Transverse colon (tissue), 4 donors: ENCODE data around the gene DHCR24. TPM values are rescaled to one million over a fixed set of nuclear protein-coding genes. Genes with fewer than 3 reads are reported as not detected.

Source experiments
- DNase-seq: peaks from one replicate; pipeline ENCODE4 v3.0.0-alpha.2; 2019
- H3K27ac ChIP-seq, 4 donors: fragments of 200-600 bp; sonication (generic); 2 replicates each; pipeline ENCODE4 v1.5.1; 2016 to 2018; ENCODE audit warnings: inconsistent platforms in 4 of 4
- H3K27me3 ChIP-seq: fragments of 200-600 bp; sonication (generic); 2 replicates; pipeline ENCODE4 v1.5.1; 2017; ENCODE audit warnings: inconsistent platforms
- H3K36me3 ChIP-seq, 4 donors: fragments of 200-600 bp; sonication (generic); 2 replicates each; pipeline ENCODE4 v1.5.1; 2017 to 2019; ENCODE audit warnings: inconsistent platforms in 4 of 4
- H3K4me1 ChIP-seq, 4 donors: fragments of 200-600 bp; sonication (generic); 2 replicates each; pipeline ENCODE4 v1.5.1; 2017 to 2020; ENCODE audit warnings: inconsistent platforms in 4 of 4
- H3K4me3 ChIP-seq, 4 donors: fragments of 200-600 bp; sonication (generic); 1 replicate in 1 of 4; 2 replicates in 3 of 4; pipeline versions ENCODE4 v1.5.1 to v1.6.1; 2017 to 2019; ENCODE audit warnings: inconsistent platforms in 4 of 4
- H3K9me3 ChIP-seq, 2 donors: fragments of 200-600 bp; sonication (generic); 2 replicates each; pipeline ENCODE4 v1.5.1; 2017 to 2019; ENCODE audit warnings: inconsistent platforms in 2 of 2
- CTCF ChIP-seq, 5 experiments: fragments of 200-600 bp in 3 of 5; fragments of 450-650 bp in 2 of 5; sonication (generic) in 3 of 5; IDR thresholded peaks; 1 replicate in 2 of 5; 2 replicates in 3 of 5; pipeline ENCODE4 v1.5.1; 2016 to 2017; ENCODE audit warnings: antibody characterized with exemption in 5 of 5, inconsistent platforms in 3 of 5, mild to moderate bottlenecking in 2 of 5, moderate library complexity in 1 of 5
- EP300 ChIP-seq: sonication (generic); formaldehyde crosslinking; IDR thresholded peaks from one replicate; pipeline ENCODE4 v1.6.1; 2017; ENCODE audit warnings: antibody characterized with exemption, low read depth
- POLR2A ChIP-seq: fragments of 450-650 bp; IDR thresholded peaks from one replicate; pipeline ENCODE4 v1.6.1; 2016; ENCODE audit warnings: antibody characterized with exemption, mild to moderate bottlenecking, moderate library complexity
- POLR2AphosphoS5 ChIP-seq, 3 donors: sonication (generic); formaldehyde crosslinking; IDR thresholded peaks; one replicate each; pipeline ENCODE4 v1.6.1; 2016; ENCODE audit warnings: antibody characterized with exemption in 3 of 3
- WGBS, 2 donors: methylation state at CpG; one replicate each; pipeline ENCODE4 v1.1.5; 2018; ENCODE audit warnings: low coverage in 1 of 2; 5-methylcytosine and 5-hydroxymethylcytosine counted together
- in situ Hi-C, 4 donors: fragments of 200-750 bp; cut with MboI; loops; one replicate each; pipeline versions ENCODE4 v1.15.0 to v1.15.1; 2017; ENCODE audit warnings: low sequenced_read_pairs in 3 of 4, low pct_ligation_motif_present in 1 of 4, low pct_unique_long_range_greater_than_20kb in 1 of 4
- intact Hi-C: fragments of 100-400 bp; cut with DNase I; formaldehyde crosslinking; loops from one replicate; pipeline ENCODE4 v1.15.1; 2023; ENCODE audit warnings: low total_unique reads
- total RNA-seq, 4 donors: library from RNA; depleted of rRNA; stranded (reverse); fragments of >200 nt; gene quantifications; one replicate each; pipeline ENCODE4 v1.1.0, GENCODE V29; 2016

DHCR24 gene
- total RNA-seq, 4 donors from 2014 or later, result 71.5 to 222 (median 137) TPM

GRCh38 chr1:54906586-54906985 lies 19.6 kb upstream of the DHCR24 start:
- intact Hi-C loops (no loop called here), in situ Hi-C loops (no loop called here)
- no peaks in the 10 kb centered on the region for H3K36me3 ChIP-seq
- WGBS, 2 donors, result 79 to 89% methylated on average over 5 to 6 of the region's 6 CpGs
- no peaks in the 10 kb centered on the region for H3K4me1 ChIP-seq
- no peaks in the 10 kb centered on the region for H3K27me3 ChIP-seq
- no peak for TF ChIP-seq EP300
- TF ChIP-seq POLR2A, result no peak
- no peak for TF ChIP-seq CTCF (IDR thresholded peaks at IDR 0.05)
- no peak for TF ChIP-seq POLR2AphosphoS5 (IDR thresholded peaks at IDR 0.05)
- DNase-seq, result no peak
- no peaks in the 10 kb centered on the region for H3K9me3 ChIP-seq
- H3K27ac ChIP-seq, result no peak overlapping the region
- H3K4me3 ChIP-seq, result no peak overlapping the region

- TF ChIP-seq POLR2A (no peak), CTCF (IDR thresholded peaks at IDR 0.05) (no peak), EP300 (no peak), POLR2AphosphoS5 (IDR thresholded peaks at IDR 0.05) (no peak)
- intact Hi-C loops, result no loop called here
- no peak for DNase-seq
- Histone ChIP-seq H3K4me1 (no peaks in the 10 kb centered on the region), H3K27ac (no peak overlapping the region), H3K9me3 (no peaks in the 10 kb centered on the region), H3K4me3 (no peak overlapping the region), H3K27me3 (no peaks in the 10 kb centered on the region), H3K36me3 (no peaks in the 10 kb centered on the region)
- WGBS, 2 donors, result 31 to 50% methylated on average over 1 to 2 of the region's 2 CpGs
- in situ Hi-C loops, result no loop called here
Observed at GRCh38 chr1:54904476-54905048, 17.6 kb upstream of the DHCR24 start.

- Histone ChIP-seq H3K27me3 (no peaks in the 10 kb centered on the region), H3K36me3 (no peaks in the 10 kb centered on the region), H3K27ac (no peak overlapping the region), H3K4me1 (no peaks in the 10 kb centered on the region), H3K4me3 (no peak overlapping the region), H3K9me3 (no peaks in the 10 kb centered on the region)
- DNase-seq, result no peak
- intact Hi-C loops (no loop called here), in situ Hi-C loops (no loop called here)
- WGBS, 2 donors, result 88 to 100% methylated on average over 1 of the region's 1 CpG
- TF ChIP-seq EP300, result no peak
- TF ChIP-seq POLR2AphosphoS5 (IDR thresholded peaks at IDR 0.05), result no peak
- no peak for TF ChIP-seq POLR2A
- no peak for TF ChIP-seq CTCF (IDR thresholded peaks at IDR 0.05)
Observed at GRCh38 chr1:54894271-54894670, 7.3 kb upstream of the DHCR24 start.

GRCh38 chr1:54892586-54892985 lies 5.6 kb upstream of the DHCR24 start:
- intact Hi-C loops, result no loop called here
- DNase-seq, result no peak
- H3K27me3 ChIP-seq, result no peaks in the 10 kb centered on the region
- H3K4me3 ChIP-seq, result no peak overlapping the region
- H3K36me3 ChIP-seq, result no peaks in the 10 kb centered on the region
- no peaks in the 10 kb centered on the region for H3K9me3 ChIP-seq
- peaks cover 0 to 5% (median 2%) of the 10 kb centered on the region in 4 donors for H3K4me1 ChIP-seq
- 77 to 82% methylated on average over 1 of the region's 1 CpG for WGBS, 2 donors
- TF ChIP-seq POLR2A (no peak), CTCF (IDR thresholded peaks at IDR 0.05) (no peak), EP300 (no peak), POLR2AphosphoS5 (IDR thresholded peaks at IDR 0.05) (no peak)
- no peak overlapping the region for H3K27ac ChIP-seq
- in situ Hi-C loops, result no loop called here
